SK-N-SH (cell line): ENCODE results near the gene COP1. TPM values are rescaled to one million over a fixed set of nuclear protein-coding genes. Genes with fewer than 3 reads are reported as not detected.

ENCODE experiments used
- CTCF ChIA-PET: fragments of 300-600, 350-600 bp; formaldehyde crosslinking; extraction: SDS; loops from one replicate; lab custom pipeline; 2021; lab: Yijun Ruan, JAX
- POLR2A ChIA-PET: fragments of 350-600 bp; sonication (Branson Sonifier 250); formaldehyde crosslinking; extraction: SDS; loops from one replicate; lab custom pipeline; 2020; ENCODE audit warnings: antibody characterized with exemption, inconsistent platforms; lab: Yijun Ruan, JAX
- DNase-seq: peaks from one replicate; pipeline ENCODE4 v3.0.0; 2012
- H2AFZ ChIP-seq: fragments of 200-600 bp; sonication (generic); 2 replicates; pipeline ENCODE4 v1.8.1; 2016; ENCODE audit warnings: antibody characterized with exemption, mild to moderate bottlenecking, low read depth
- H3F3A ChIP-seq: fragments of 200-600 bp; sonication (generic); replicated peaks from 2 replicates; pipeline ENCODE3; 2016; ENCODE audit warnings: antibody characterized with exemption, mild to moderate bottlenecking; ENCODE audit not compliant: insufficient read depth
- H3K27ac ChIP-seq, 2 experiments: fragments of 200-500 bp in 1 of 2; fragments of 200-600 bp in 1 of 2; sonication (Bioruptor generic) in 1 of 2; sonication (generic), shearing (Covaris generic) in 1 of 2; 2 replicates each; pipeline versions ENCODE4 v1.5.1 to v1.6.1; 2014 to 2016; ENCODE audit warnings: low read depth in 2 of 2, inconsistent platforms in 1 of 2, low read length in 1 of 2, mild to moderate bottlenecking in 1 of 2, mixed read lengths in 1 of 2
- H3K27me3 ChIP-seq: fragments of 200-600 bp; sonication (generic), shearing (Covaris generic); 2 replicates; pipeline ENCODE4 v1.6.1; 2016; ENCODE audit warnings: mixed run types; ENCODE audit not compliant: insufficient read depth
- H3K36me3 ChIP-seq, 2 experiments: fragments of 200-500 bp in 1 of 2; fragments of 200-600 bp in 1 of 2; sonication (Bioruptor generic) in 1 of 2; sonication (generic) in 1 of 2; replicated peaks in 1 of 2; 2 replicates each; pipeline versions ENCODE3 to v1.5.1; 2014 to 2016; ENCODE audit warnings: low read length in 1 of 2, mild to moderate bottlenecking in 1 of 2; ENCODE audit not compliant: insufficient read depth in 2 of 2, control insufficient read depth in 1 of 2
- H3K4me1 ChIP-seq, 2 experiments: fragments of 200-500 bp in 1 of 2; fragments of 200-600 bp in 1 of 2; sonication (Bioruptor generic) in 1 of 2; sonication (generic), shearing (Covaris generic) in 1 of 2; 2 replicates each; pipeline versions ENCODE4 v1.5.1 to v1.6.1; 2014 to 2016; ENCODE audit warnings: low read depth in 1 of 2, low read length in 1 of 2, mixed run types in 1 of 2; ENCODE audit not compliant: insufficient read depth in 2 of 2, control insufficient read depth in 1 of 2
- H3K4me2 ChIP-seq: fragments of 200-600 bp; sonication (generic), shearing (Covaris generic); 2 replicates; pipeline ENCODE4 v1.6.1; 2017; ENCODE audit warnings: mixed run types
- H3K4me3 ChIP-seq, 2 experiments: fragments of 200-500 bp in 1 of 2; fragments of 200-600 bp in 1 of 2; sonication (Bioruptor generic) in 1 of 2; sonication (generic), shearing (Covaris generic) in 1 of 2; 2 replicates each; pipeline versions ENCODE4 v1.5.1 to v1.8.1; 2014 to 2016; ENCODE audit warnings: low read depth in 2 of 2, inconsistent platforms in 1 of 2, low read length in 1 of 2, mild to moderate bottlenecking in 1 of 2, mixed read lengths in 1 of 2, moderate library complexity in 1 of 2
- H3K79me2 ChIP-seq: fragments of 200-600 bp; sonication (generic); 2 replicates; pipeline ENCODE4 v1.8.1; 2017; ENCODE audit warnings: mild to moderate bottlenecking; ENCODE audit not compliant: insufficient read depth
- H3K9ac ChIP-seq: fragments of 200-600 bp; sonication (generic); 2 replicates; pipeline ENCODE4 v1.6.1; 2017; ENCODE audit warnings: mixed run types
- H3K9me2 ChIP-seq: fragments of 200-600 bp; sonication (generic); 2 replicates; pipeline ENCODE4 v1.6.1; 2017; ENCODE audit warnings: mixed run types
- H3K9me3 ChIP-seq: fragments of 200-600 bp; sonication (generic); 2 replicates; pipeline ENCODE4 v1.6.1; 2017; ENCODE audit warnings: mixed run types, mild to moderate bottlenecking, moderate library complexity
- H4K20me1 ChIP-seq: fragments of 200-600 bp; sonication (generic); 2 replicates; pipeline ENCODE4 v1.6.1; 2017; ENCODE audit warnings: mild to moderate bottlenecking, mixed run types; ENCODE audit not compliant: insufficient read depth
- EZH2phosphoT487 ChIP-seq: fragments of 200-600 bp; sonication (generic); IDR thresholded peaks from 2 replicates; pipeline ENCODE4 v1.6.1; 2017; ENCODE audit warnings: low read depth, mixed run types, mild to moderate bottlenecking, antibody characterized with exemption, moderate library complexity, borderline replicate concordance
- FOXJ3 ChIP-seq: sonication (generic); formaldehyde crosslinking; IDR thresholded peaks from 2 replicates; pipeline ENCODE4 v1.5.1; 2020; ENCODE audit warnings: mild to moderate bottlenecking, missing genetic modification reagents
- FOXM1 ChIP-seq: IDR thresholded peaks from 2 replicates; pipeline ENCODE4 v1.4.0; 2012; ENCODE audit warnings: low read depth, mild to moderate bottlenecking
- JUND ChIP-seq: IDR thresholded peaks from 2 replicates; pipeline ENCODE4 v1.4.0; 2012
- NFIC ChIP-seq: IDR thresholded peaks from 2 replicates; pipeline ENCODE4 v1.4.0; 2012; ENCODE audit warnings: borderline replicate concordance
- POLR2AphosphoS5 ChIP-seq: IDR thresholded peaks from 2 replicates; pipeline ENCODE4 v1.6.1; 2012; ENCODE audit warnings: low read depth, low read length
- RAD21 ChIP-seq: IDR thresholded peaks from 2 replicates; pipeline ENCODE4 v1.6.1; 2012; ENCODE audit warnings: mild to moderate bottlenecking, low read length
- RFX5 ChIP-seq: IDR thresholded peaks from 2 replicates; pipeline ENCODE4 v1.6.1; 2012; ENCODE audit warnings: mild to moderate bottlenecking, improper control_type of control experiment, low read length
- SIN3A ChIP-seq: IDR thresholded peaks from 2 replicates; pipeline ENCODE4 v1.6.1; 2012; ENCODE audit warnings: low read depth, mild to moderate bottlenecking, low read length, moderate library complexity, borderline replicate concordance
- TAF1 ChIP-seq: IDR thresholded peaks from 2 replicates; pipeline ENCODE4 v1.6.1; 2012; ENCODE audit warnings: low read depth, mild to moderate bottlenecking, low read length, moderate library complexity, borderline replicate concordance
- TCF12 ChIP-seq: IDR thresholded peaks from 2 replicates; pipeline ENCODE4 v1.4.0; 2012
- TEAD4 ChIP-seq: IDR thresholded peaks from 2 replicates; pipeline ENCODE4 v1.4.0; 2012; ENCODE audit warnings: mild to moderate bottlenecking, borderline replicate concordance; ENCODE audit not compliant: insufficient read depth
- YY1 ChIP-seq: IDR thresholded peaks from 2 replicates; pipeline ENCODE4 v1.4.0; 2012; ENCODE audit warnings: low read depth, mild to moderate bottlenecking
- WGBS: methylation state at CpG from one replicate; pipeline ENCODE4 v1.1.6; 2017; ENCODE audit warnings: low lambda C conversion rate; 5-methylcytosine and 5-hydroxymethylcytosine counted together
- polyA plus RNA-seq, 3 experiments: library from polyadenylated mRNA; depleted of rRNA; stranded (reverse); fragments of >200 nt; gene quantifications; 2 replicates each; pipeline ENCODE4 v1.2.3, GENCODE V29; 2012
- TF ChIP-seq, protein P1 (sequence below): fragments of 200-600 bp; sonication (generic); IDR thresholded peaks from 2 replicates; pipeline ENCODE4 v1.6.1; 2017; ENCODE audit warnings: antibody characterized with exemption, mild to moderate bottlenecking, moderate library complexity
- TF ChIP-seq, protein P2 (sequence below): IDR thresholded peaks from 2 replicates; pipeline ENCODE4; 2012
- TF ChIP-seq, protein P3 (sequence below): fragments of 150-350 bp; IDR thresholded peaks from 2 replicates; pipeline ENCODE4 v1.6.1; 2017; ENCODE audit warnings: antibody characterized with exemption, low read length, low read depth, borderline replicate concordance
- TF ChIP-seq, protein P4 (sequence below): IDR thresholded peaks from 2 replicates; pipeline ENCODE4 v1.4.0; 2012; ENCODE audit warnings: low read depth
- TF ChIP-seq, protein P5 (sequence below): IDR thresholded peaks from 2 replicates; pipeline ENCODE4 v1.4.0; 2012; ENCODE audit warnings: low read depth, borderline replicate concordance

Gene COP1
- polyA plus RNA-seq, 1 of the 3 experiments (the other 2 are of a cell fraction): 10.3 TPM

DNA sequence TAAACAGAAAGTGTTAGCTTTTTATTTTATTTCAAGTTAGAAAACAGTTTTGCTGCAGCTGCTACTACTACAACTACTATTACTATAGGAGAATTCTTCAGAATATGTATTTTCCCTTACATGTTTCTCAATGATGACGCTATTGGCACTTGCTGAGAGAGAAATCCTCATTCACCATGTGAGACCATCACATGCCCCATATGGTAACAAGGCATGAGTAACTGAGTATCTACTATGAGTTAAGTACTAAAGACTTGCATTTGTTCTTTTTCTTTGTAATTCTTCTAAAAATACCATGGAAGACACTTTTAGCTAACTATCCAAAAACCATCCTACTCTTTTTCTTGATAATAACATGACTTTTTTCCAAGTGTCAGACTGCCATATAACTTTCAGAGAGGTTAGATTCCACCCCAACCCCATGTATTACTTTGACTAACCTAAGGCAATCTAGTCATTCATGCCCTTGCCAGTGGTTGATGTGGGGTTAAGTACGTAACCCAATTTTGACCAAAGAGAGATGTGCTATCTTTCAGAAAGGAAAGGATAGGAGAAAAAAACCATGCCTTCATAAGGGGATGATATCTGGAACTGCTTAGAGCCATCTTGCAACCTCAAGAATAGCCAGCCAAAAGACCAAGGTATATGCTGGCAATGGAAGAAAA is 42.9 kb downstream of the COP1 start:
- Histone ChIP-seq H3K9ac (no peak overlapping the region), H3K4me3 (no peak overlapping the region), H3K27ac (no peak overlapping the region), H2AFZ (no peak overlapping the region), H3K36me3 (peaks cover 24 to 30% of the 10 kb centered on the region in 2 experiments), H3K27me3 (no peaks in the 10 kb centered on the region), H3K9me3 (0 out of 2 replicates have a peak, but pooled peaks cover 3% of the 10 kb centered on the region), H3F3A (no peaks in the 10 kb centered on the region), H4K20me1 (no peaks in the 10 kb centered on the region), H3K4me1 (no peaks in the 10 kb centered on the region), H3K79me2 (peaks cover 70% of the 10 kb centered on the region), H3K9me2 (no peaks in the 10 kb centered on the region), H3K4me2 (no peak overlapping the region)
- no peak for DNase-seq
- ChIA-PET POLR2A (no interaction called here), CTCF (no interaction called here)
- TF ChIP-seq NFIC: no peak
- WGBS: 98% methylated on average over 2 of the region's 2 CpGs

DNA sequence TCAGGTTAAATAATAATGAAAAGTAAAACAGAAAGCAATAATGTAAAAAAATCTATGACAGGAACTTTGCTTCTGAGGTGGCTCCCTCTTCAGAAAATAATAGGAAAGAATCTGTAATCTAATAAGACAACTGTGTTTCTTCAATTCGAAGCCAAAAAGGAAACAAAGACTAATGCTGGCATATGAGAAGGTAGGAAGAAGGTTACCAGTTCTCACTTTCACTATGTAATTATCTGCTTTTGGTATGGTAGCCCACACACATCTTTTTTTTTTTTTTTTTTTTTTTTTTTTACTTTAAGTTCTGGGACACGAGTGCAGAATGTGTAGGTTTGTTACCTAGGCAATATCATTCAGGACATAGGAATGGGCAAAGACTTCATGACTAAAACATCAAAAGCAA is 47.1 kb downstream of the COP1 start:
- WGBS: 89% methylated on average over 2 of the region's 2 CpGs
- no peaks in the 10 kb centered on the region for H4K20me1 ChIP-seq
- no peak overlapping the region for H2AFZ ChIP-seq
- no peak overlapping the region for H3K4me3 ChIP-seq
- peaks cover 78% of the 10 kb centered on the region for H3K79me2 ChIP-seq
- H3K9ac ChIP-seq: no peak overlapping the region
- no peak for TF ChIP-seq POLR2AphosphoS5
- no peak for TF ChIP-seq YY1
- TF ChIP-seq, protein P1, sequence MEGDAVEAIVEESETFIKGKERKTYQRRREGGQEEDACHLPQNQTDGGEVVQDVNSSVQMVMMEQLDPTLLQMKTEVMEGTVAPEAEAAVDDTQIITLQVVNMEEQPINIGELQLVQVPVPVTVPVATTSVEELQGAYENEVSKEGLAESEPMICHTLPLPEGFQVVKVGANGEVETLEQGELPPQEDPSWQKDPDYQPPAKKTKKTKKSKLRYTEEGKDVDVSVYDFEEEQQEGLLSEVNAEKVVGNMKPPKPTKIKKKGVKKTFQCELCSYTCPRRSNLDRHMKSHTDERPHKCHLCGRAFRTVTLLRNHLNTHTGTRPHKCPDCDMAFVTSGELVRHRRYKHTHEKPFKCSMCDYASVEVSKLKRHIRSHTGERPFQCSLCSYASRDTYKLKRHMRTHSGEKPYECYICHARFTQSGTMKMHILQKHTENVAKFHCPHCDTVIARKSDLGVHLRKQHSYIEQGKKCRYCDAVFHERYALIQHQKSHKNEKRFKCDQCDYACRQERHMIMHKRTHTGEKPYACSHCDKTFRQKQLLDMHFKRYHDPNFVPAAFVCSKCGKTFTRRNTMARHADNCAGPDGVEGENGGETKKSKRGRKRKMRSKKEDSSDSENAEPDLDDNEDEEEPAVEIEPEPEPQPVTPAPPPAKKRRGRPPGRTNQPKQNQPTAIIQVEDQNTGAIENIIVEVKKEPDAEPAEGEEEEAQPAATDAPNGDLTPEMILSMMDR: no peak
- no peak for TF ChIP-seq TEAD4
- TF ChIP-seq, protein P2, sequence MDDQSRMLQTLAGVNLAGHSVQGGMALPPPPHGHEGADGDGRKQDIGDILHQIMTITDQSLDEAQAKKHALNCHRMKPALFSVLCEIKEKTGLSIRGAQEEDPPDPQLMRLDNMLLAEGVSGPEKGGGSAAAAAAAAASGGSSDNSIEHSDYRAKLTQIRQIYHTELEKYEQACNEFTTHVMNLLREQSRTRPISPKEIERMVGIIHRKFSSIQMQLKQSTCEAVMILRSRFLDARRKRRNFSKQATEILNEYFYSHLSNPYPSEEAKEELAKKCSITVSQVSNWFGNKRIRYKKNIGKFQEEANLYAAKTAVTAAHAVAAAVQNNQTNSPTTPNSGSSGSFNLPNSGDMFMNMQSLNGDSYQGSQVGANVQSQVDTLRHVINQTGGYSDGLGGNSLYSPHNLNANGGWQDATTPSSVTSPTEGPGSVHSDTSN: no peak
- no peak for TF ChIP-seq SIN3A
- no peak for TF ChIP-seq JUND
- TF ChIP-seq, protein P3, sequence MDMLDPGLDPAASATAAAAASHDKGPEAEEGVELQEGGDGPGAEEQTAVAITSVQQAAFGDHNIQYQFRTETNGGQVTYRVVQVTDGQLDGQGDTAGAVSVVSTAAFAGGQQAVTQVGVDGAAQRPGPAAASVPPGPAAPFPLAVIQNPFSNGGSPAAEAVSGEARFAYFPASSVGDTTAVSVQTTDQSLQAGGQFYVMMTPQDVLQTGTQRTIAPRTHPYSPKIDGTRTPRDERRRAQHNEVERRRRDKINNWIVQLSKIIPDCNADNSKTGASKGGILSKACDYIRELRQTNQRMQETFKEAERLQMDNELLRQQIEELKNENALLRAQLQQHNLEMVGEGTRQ: no peak
- TF ChIP-seq TCF12: no peak
- TF ChIP-seq, protein P4, sequence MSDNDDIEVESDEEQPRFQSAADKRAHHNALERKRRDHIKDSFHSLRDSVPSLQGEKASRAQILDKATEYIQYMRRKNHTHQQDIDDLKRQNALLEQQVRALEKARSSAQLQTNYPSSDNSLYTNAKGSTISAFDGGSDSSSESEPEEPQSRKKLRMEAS: no peak
- no peak for TF ChIP-seq EZH2phosphoT487
- TF ChIP-seq FOXJ3: no peak
- no peak for TF ChIP-seq RFX5
- TF ChIP-seq, protein P5, sequence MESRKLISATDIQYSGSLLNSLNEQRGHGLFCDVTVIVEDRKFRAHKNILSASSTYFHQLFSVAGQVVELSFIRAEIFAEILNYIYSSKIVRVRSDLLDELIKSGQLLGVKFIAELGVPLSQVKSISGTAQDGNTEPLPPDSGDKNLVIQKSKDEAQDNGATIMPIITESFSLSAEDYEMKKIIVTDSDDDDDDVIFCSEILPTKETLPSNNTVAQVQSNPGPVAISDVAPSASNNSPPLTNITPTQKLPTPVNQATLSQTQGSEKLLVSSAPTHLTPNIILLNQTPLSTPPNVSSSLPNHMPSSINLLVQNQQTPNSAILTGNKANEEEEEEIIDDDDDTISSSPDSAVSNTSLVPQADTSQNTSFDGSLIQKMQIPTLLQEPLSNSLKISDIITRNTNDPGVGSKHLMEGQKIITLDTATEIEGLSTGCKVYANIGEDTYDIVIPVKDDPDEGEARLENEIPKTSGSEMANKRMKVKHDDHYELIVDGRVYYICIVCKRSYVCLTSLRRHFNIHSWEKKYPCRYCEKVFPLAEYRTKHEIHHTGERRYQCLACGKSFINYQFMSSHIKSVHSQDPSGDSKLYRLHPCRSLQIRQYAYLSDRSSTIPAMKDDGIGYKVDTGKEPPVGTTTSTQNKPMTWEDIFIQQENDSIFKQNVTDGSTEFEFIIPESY: no peak
- TF ChIP-seq TAF1: no peak
- no peak for TF ChIP-seq FOXM1
- TF ChIP-seq NFIC: no peak
- TF ChIP-seq RAD21: no peak
- H3K9me2 ChIP-seq: no peaks in the 10 kb centered on the region; the same call in 1 of the 2 replicates
- H3K4me1 ChIP-seq: no peaks in the 10 kb centered on the region
- CTCF ChIA-PET: interaction anchor here (1.1 kb wide), 1 partner anchor 8 kb away, joined by 3 read pairs; no protein-coding TSS in a partner anchor
- H3K27me3 ChIP-seq: no peaks in the 10 kb centered on the region
- H3F3A ChIP-seq: peaks cover 10% of the 10 kb centered on the region
- no peak overlapping the region for H3K4me2 ChIP-seq
- no peak for DNase-seq
- POLR2A ChIA-PET: no interaction called here
- peaks cover 34 to 60% of the 10 kb centered on the region in 2 experiments for H3K36me3 ChIP-seq
- H3K27ac ChIP-seq: no peak overlapping the region
- H3K9me3 ChIP-seq: peaks cover 19% of the 10 kb centered on the region; the same call in 1 of the 2 replicates
